Measurements from ENCODE around the gene GNA12. TPM values are rescaled to one million over a fixed set of nuclear protein-coding genes. Genes with fewer than 3 reads are reported as not detected.

Gene GNA12
- total RNA-seq, 1 experiment from 2014 or later = 35.5 TPM

DNA sequence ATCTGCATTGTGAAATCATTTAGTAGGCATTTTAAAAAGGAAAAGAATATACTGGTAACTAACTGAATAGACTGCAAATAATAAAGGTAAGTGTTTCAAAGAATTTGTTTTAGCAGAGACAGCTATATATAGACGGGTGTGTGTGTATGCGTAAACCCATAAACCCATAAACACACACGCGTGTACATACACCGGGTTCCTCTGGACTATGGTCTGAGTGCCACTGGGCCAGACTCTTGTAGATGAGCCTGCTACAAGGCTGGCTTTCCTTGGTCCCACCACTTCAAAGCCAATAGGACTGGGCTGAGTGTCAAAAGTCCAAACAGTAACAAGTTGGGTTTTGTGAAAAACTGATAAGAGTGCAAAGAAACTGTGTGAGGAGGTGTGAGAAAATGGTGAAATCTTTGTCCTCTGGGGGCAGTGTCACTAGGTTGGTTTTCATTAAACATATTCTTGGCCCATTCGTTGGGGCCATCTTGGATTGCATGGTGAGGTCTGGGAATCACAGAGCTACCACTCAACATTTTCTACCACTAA, 39.8 kb downstream of the GNA12 start:
- ChIA-PET POLR2A (ENCODE audit: low non-redundant PET) (no interaction called here), CTCF (no interaction called here)
- BruUV-seq (replicated peaks) = no TSS peak

DNA sequence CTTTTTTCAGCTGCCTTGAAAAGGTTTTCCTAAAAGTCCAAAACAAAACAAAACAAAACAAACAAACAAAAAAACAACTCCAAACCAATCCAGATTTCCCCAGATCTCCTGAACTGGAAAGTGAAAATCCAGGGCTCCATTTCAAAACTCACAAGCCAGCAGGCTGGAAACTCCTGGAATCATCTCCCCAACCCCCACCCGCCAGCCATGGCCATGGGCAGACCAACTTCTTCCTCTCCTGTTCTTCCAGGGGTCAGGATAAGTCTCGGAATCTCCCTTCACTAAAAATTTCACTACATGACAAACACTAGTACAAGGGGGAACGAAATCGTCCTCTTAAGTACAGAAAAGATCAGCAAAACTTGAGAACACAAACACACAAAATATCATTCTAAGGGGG, 40.4 kb downstream of the GNA12 start:
- H3K27ac ChIP-seq (ENCODE audit: low read depth, low read length, poor library complexity, severe bottlenecking) = no peak overlapping the region
- no peaks in the 10 kb centered on the region for H3K9me3 ChIP-seq (ENCODE audit: low read depth, low read length, poor library complexity, severe bottlenecking)
- no peaks in the 10 kb centered on the region for H3K36me3 ChIP-seq (ENCODE audit: insufficient read depth, low read length, poor library complexity, severe bottlenecking)
- BruUV-seq (replicated peaks) = no TSS peak
- intact Hi-C loops (cut with micrococcal nuclease; ENCODE audit: unreplicated experiment) = no loop called here
- H3K4me1 ChIP-seq (ENCODE audit: insufficient read depth, low read length, poor library complexity, severe bottlenecking) = peaks cover 35% of the 10 kb centered on the region
- no peak for TF ChIP-seq EZH2 (IDR thresholded peaks at IDR 0.05; ENCODE audit: borderline replicate concordance, low read depth, low read length, poor library complexity, severe bottlenecking)
- TF ChIP-seq CTCF (conservative IDR thresholded peaks at IDR 0.05; ENCODE audit: low read depth, low read length) = no peak
- DNase-seq (ENCODE audit: low spot score) = no peak
- CTCF ChIA-PET = no interaction called here
- no peak overlapping the region for H3K4me3 ChIP-seq (ENCODE audit: low read depth, low read length, poor library complexity, severe bottlenecking)
- POLR2A ChIA-PET (ENCODE audit: low non-redundant PET) = no interaction called here
- H3K27me3 ChIP-seq (replicated peaks; ENCODE audit: insufficient read depth, low read depth, low read length, poor library complexity) = no peaks in the 10 kb centered on the region

More for the DNA sequence above, 39.8 kb downstream of the GNA12 start:
- Histone ChIP-seq H3K36me3 (ENCODE audit: insufficient read depth, low read length, poor library complexity, severe bottlenecking) (no peaks in the 10 kb centered on the region), H3K9me3 (ENCODE audit: low read depth, low read length, poor library complexity, severe bottlenecking) (no peaks in the 10 kb centered on the region), H3K27ac (ENCODE audit: low read depth, low read length, poor library complexity, severe bottlenecking) (no peak overlapping the region), H3K27me3 (replicated peaks; ENCODE audit: insufficient read depth, low read depth, low read length, poor library complexity) (no peaks in the 10 kb centered on the region), H3K4me1 (ENCODE audit: insufficient read depth, low read length, poor library complexity, severe bottlenecking) (peaks cover 35% of the 10 kb centered on the region), H3K4me3 (ENCODE audit: low read depth, low read length, poor library complexity, severe bottlenecking) (no peak overlapping the region)
- DNase-seq (ENCODE audit: low spot score) = no peak
- TF ChIP-seq CTCF (conservative IDR thresholded peaks at IDR 0.05; ENCODE audit: low read depth, low read length) = 0 out of 2 replicates have a peak, but pooled peaks have one; percentile 14
- TF ChIP-seq EZH2 (IDR thresholded peaks at IDR 0.05; ENCODE audit: borderline replicate concordance, low read depth, low read length, poor library complexity, severe bottlenecking) = no peak
- intact Hi-C loops (cut with micrococcal nuclease; ENCODE audit: unreplicated experiment) = no loop called here

DNA sequence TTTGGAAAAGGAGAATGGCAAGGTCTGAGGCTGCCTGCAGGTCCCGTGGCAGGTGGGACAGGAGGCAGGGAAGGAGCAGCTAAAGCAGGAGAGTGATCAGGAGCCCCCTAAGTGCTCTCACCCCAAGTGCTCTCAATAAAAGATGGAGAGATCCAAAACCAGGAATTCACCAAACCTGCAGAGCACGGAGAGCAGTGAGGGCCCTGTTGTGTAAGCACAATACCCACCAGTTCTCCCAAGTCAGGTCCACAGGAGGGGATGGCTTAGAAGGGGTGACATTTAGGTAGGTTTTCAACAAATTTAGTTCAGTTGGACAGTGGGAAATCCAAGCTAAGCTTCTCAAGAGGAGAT, 40.8 kb downstream of the GNA12 start:
- H3K4me1 ChIP-seq (ENCODE audit: insufficient read depth, low read length, poor library complexity, severe bottlenecking) = peaks cover 35% of the 10 kb centered on the region
- no peak for DNase-seq (ENCODE audit: low spot score)
- H3K27ac ChIP-seq (ENCODE audit: low read depth, low read length, poor library complexity, severe bottlenecking) = peak overlapping the region; percentile 39
- ChIA-PET POLR2A (ENCODE audit: low non-redundant PET) (no interaction called here), CTCF (no interaction called here)
- no peak overlapping the region for H3K4me3 ChIP-seq (ENCODE audit: low read depth, low read length, poor library complexity, severe bottlenecking)
- TF ChIP-seq CTCF (conservative IDR thresholded peaks at IDR 0.05; ENCODE audit: low read depth, low read length) = no peak
- no peak for TF ChIP-seq EZH2 (IDR thresholded peaks at IDR 0.05; ENCODE audit: borderline replicate concordance, low read depth, low read length, poor library complexity, severe bottlenecking)
- no peaks in the 10 kb centered on the region for H3K36me3 ChIP-seq (ENCODE audit: insufficient read depth, low read length, poor library complexity, severe bottlenecking)
- H3K27me3 ChIP-seq (replicated peaks; ENCODE audit: insufficient read depth, low read depth, low read length, poor library complexity) = no peaks in the 10 kb centered on the region
- no TSS peak for BruUV-seq (replicated peaks)
- no peaks in the 10 kb centered on the region for H3K9me3 ChIP-seq (ENCODE audit: low read depth, low read length, poor library complexity, severe bottlenecking)
- intact Hi-C loops (cut with micrococcal nuclease; ENCODE audit: unreplicated experiment) = no loop called here

Measured in A673 (cell line).